Measurements from ENCODE around the gene SUMF1.

DNA sequence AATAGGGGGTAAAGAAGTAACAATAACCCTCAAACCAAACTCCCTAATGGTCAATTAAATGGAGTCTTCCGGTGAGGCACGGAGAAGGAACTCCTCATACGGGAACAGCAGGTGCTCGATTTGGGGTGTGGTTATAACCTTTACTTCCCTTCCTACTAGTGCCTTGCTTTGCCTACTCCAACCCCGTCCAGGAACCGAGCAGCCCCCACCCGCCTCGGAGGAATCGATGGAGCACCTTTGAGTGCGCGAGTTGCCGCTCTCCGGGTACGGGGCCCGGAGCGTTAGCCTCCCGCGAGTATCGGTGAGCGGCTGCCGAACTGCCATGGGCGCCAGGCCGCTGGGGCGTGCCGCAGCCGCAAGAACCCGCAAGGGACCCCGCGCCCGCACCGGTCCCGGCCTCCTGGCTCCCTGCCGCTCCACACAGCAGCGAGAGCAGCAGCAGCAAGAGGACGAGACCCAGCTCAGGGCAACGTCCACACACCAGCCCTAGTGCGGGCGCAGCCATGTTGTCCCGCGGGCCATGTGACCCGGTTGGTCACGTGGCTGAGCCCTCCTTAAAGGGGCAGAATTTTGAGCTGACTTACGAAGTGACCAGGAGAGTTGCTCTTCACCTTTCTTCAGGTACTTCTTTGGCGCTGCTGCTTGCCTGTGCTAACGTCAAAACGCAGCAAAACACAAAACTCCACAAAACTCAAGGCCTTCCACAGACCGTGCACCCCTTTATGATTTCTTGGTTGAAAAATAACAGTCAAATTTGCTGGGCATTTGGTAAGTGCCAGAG is at the start of gene SUMF1:
- TF ChIP-seq YY1 (IDR thresholded peaks at IDR 0.05; ENCODE audit: insufficient read depth, insufficient read length) (peak; percentile 98), ZNF274 (IDR thresholded peaks at IDR 0.05; ENCODE audit: low read depth, low read length) (no peak), SUZ12 (IDR thresholded peaks at IDR 0.05; ENCODE audit: extremely low read depth, insufficient read depth, insufficient read length) (no peak)

Measured in NT2/D1 (cell line).